ENCODE results near the gene HOXB3.

HOXB3 gene

DNA sequence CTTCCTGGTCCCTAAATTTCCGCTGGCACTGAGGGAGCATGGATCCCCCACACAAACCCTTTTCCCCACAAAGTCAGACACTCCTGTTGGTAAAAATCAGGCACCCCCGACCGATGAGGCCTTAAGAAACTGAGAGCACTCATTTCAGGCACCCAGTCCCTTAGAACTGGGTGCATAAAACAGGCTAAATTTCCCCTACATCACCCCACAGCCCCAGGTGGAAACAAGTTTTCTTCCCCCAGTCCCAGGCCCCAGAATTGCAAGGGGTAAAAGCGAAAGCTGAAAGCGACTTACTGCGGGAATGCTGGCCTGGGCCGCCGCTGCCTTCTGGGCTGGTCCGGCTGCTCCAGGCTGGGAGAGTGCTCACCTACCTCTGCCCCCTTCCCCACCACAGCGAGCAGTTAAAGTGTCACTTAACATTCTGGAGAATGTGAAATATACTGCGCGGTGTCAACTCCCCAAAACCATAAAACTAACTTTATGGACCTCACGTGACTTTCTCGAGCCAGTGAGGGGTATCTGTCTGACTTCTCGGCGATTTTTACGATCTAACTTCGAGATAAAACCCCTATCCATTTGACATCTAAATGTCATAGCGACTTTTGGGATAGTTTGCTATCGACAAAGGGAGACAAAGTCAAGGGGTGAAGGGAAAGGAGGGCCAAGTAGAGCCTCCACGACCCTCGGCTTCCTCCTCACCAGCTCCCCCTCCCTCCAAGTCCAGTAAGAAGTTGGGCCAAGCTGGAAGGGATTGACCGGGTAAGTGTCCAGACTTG lies at the start of gene HOXB3:
HOXB3 (minus strand) TSS at position 411 of the 776 bp plus-strand sequence. CDS start 37,767 bp downstream, outside the sequence.
- in situ Hi-C loops (cut with MboI; ENCODE audit: low sequenced_read_pairs): no loop called here

DNA sequence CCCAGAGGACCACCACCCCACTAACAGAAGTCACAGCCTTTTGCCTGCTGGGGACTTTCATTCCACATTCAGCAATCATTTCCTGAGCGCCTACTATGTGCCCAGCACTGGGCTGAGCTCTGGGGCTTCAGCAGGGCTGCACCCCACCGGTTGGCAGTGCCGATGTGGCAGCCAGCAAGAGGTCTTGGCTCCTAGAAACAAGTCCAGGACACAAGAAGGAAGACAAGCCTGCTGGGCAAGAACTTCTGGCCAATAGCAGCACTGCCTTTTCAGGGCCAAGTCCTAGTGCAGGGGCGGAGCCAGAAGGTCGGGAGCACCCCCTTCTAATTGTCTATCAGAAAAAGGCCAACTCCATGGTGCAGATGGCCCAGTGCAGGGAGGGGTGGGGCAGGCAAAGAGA lies 49.1 kb upstream of the HOXB3 start:
- in situ Hi-C loops (cut with MboI; ENCODE audit: low sequenced_read_pairs): no loop called here

DNA sequence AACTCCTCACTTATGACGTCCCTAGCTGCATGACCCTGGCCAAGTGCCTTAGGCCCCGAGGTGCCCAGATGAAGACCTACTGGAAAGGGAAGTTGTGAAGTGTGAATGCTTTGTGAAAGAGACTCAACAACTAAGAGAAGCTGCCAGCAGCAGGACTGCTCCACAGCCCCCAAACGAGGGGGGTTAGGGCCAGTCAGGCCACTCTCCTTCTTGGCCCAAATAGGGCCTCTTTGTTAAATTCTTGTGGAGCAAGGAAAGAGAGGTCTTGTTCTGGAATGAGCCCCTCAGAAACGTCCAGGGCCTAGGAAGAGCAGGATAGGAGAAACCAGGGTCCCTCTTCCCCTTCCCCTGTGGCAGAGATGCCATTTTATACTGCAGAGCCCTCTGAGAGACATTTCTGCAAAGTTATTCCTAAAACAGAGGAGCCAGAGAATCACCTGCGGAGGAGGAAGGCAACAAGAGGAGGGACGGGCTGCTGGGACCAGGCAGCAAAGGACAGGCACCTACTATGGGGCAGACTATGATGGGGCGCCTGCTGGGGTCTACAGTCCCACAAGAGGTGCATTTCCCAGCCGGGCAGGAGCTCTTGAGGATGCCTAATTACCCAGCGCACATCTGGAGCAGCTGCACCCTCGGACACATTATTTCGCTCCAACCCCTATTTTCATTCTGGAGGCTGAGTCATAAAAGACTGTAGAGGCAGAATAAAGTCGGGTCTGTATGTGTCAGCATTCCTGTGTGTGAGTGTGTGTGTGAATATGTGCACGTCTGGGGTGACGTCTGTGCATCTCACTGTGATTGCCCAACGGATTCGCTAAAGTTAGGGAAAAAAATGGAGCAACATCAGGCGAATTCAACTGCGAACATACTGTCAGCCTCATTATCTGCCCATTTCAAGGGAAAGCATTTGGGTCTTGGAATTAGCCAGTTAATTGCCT lies 47.6 kb upstream of the HOXB3 start:
- in situ Hi-C loops (cut with MboI; ENCODE audit: low sequenced_read_pairs): no loop called here

DNA sequence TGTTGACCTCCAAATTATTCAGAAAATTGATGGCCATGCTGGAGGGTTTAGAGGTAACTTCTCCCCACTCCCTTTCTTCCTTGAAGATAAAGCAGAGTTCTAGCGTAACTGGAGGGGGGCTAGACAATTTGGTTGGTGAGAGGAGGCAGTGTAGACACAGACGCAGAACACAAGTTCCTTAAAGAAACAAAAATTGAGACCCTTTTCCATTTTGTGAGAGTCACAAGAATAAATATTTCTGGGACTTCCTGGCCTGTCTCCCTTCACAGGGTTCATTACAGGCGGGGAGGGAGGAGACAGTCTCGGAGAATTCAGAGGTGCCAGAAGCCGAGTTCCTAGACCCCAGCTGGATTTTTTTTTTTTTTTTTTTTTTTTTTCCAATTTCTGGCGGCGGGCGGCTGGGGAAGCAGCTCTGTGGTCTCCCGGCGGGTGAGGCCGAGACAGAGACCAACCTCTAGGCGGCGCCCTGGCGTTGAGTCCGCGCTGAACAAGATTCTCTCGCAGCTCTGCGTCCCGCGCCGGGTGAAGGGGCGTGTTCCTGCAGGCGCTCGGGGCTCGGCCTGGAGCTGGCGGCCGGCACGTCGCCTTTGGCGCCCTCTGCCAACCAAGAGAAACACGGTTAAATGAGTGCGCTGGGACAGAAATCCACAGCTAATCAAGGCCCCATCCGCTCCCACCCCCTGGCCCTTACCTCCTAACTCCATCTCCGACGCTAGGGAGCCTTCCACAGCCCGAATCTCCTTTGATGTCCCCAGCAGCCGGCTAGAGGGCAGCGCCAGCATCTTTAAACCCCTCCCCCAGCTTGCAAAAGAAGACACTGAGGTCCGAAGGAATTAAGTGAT lies 46.4 kb upstream of the HOXB3 start:
- in situ Hi-C loops (cut with MboI; ENCODE audit: low sequenced_read_pairs): no loop called here

DNA sequence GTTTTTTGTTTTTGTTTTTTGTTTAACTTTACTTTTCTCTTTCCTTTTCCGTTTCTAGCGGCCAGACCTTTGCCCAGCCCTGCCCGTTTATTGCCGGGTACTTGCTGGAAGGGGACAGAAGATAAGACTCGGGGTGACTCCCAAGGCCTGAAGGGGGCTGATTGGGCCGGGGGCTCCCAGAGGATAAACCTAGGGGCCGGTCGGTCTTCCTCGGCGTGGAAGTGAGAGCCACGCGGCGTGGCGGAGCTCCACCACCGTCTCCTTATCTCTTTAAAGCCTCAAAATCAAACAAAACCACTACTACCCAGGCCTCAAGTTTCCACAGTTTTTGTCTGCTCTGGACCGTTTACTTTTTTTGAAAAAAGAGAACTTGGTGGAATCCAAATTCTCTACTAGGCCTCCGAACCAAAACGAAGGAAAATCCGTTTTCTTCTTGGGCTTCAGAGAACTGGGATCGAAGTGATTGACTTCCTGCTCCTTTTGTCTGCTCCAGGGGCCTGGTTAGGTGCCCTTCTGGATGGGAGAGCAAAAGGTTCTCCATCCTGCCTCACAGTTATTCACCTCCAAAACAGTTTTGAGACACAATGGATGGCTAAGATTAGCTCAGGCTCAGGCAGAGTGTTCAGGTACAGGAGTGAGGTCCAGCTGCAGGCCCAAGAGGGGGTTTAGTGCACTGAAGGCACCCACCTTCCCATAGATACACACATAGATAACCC lies 44.6 kb upstream of the HOXB3 start:
- in situ Hi-C loops (cut with MboI; ENCODE audit: low sequenced_read_pairs): no loop called here

DNA sequence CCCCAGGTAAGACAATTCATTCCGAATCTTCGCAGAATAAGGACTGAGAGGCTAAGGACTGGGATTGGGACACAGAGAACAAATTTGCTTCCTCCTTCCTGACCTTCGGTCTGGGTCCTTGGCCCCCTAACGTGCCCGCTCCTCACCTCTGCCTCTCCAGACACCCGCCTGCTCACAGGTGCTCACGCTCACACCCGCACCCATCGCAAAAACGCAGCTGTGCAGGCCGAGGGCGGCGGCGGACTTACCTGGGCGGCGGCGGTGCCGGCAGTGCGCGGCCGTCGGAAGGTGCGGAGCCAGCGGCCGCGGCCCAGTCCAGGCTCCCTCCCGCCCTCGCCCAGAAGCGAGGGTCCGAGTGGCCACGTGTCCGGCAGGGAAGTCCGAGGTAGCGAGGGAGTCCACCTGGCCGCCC lies 43.2 kb upstream of the HOXB3 start:
- in situ Hi-C loops (cut with MboI; ENCODE audit: low sequenced_read_pairs): no loop called here

DNA sequence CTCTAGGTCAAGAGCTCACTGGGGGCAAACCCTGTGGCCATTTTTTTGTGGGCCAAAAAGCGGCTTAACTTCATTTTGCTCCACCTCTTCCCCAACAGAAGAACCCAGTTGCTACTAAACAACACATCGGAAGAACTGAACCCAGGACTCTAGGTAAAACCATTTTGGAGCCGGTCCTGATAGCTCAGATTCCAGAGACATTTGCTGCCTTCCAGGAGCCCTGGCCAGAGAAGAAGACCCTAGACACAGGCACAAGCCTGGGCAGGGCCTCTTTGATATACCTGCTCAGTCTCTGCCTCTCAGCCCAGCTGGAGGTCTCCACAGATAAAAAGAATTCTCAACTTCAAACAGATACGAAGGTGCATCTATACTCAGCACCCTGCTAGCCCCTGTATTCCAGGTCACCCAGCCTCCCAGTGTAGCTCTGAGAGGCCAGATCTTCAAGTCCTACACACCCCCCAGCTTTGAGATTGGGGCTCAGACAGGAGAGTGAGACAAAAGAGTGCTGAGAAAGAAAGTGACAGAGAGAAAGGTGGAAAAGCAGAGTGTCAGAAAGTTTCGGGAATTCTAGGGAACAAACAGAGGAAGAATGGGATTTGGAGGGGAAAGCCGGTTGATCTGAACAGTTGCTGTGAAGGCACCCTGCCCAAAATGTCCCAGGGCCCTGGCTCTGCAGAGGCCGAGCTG lies 42.7 kb upstream of the HOXB3 start:
- in situ Hi-C loops (cut with MboI; ENCODE audit: low sequenced_read_pairs): no loop called here

DNA sequence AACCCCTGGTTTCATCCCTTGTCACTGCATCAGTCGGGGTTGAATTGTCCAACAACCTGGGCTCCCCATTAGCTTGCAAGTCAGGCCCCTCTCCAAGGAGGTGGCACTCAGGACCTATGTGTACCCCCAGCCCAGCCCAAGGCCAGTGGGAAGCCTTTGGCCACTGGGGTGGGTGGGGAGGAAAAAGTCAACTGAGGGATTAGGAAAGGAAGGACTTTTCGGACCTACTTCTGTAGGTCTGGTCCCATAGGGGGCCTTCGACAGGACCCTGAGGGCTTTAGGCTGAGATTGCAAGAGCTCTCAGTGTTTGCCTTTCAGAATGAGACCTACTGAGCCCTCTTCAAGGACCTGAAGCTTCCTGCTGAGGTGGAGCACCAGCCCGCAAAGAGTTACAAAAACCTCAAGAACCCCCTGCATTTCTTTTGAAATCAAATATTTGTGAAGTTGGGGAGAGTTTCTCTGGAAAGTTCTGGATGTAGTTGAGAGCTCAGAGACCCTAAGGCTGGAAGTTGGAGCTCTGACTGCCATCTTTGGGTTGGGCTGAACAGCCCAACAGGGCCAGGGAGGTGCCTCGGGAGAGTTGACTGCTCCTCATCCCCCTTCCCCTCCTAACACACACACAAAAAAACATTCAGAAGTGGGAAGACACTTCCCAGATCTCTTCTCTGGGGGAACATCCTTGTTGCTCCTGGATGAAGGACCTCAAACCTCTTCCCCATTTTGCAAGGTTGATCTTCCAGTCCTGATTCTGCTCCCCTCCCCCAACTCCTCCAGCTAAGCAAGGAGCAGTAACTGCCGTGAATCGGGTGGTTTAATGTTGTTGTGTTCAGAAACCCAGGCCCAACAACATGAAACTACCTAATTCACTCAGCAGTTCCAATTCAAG lies 41.9 kb upstream of the HOXB3 start:
- in situ Hi-C loops (cut with MboI; ENCODE audit: low sequenced_read_pairs): no loop called here

DNA sequence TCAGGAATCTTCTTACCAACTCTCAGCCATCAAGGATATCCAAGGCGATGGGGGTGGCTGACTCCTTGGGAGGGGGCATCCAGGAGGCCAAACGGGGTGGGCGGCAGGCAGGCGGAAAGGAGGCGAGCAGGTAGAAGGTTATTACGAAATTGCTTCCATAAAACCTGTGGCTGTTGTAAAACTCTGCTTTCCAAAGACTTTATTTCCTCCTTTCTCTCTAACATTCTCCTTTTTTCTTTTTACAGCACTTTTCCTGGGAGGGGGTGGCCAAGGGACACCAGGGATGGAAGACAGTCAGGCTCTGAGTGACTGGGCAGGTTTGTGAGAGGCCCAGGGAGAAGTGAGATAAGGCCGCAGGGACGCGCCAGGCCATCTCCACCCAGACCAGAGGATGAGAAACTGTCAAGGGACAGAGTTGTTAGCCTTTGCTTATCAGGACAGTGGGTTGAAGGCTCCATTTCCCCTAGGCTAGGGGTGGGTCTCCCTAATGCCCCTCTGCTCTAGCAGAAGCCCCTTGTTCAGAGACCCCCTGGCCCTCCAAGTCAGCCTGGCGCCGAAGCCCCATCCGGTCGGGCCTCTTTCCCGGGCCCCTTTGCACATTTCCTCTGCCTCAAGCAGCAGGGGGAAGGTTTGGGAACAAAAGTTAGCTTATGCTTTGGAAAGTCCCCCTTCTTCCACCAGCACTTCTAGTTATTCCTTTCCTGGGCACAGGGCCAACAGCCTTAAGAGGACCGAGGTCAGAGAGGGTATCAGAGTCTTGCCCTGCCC lies 41.1 kb upstream of the HOXB3 start:
- in situ Hi-C loops (cut with MboI; ENCODE audit: low sequenced_read_pairs): no loop called here

DNA sequence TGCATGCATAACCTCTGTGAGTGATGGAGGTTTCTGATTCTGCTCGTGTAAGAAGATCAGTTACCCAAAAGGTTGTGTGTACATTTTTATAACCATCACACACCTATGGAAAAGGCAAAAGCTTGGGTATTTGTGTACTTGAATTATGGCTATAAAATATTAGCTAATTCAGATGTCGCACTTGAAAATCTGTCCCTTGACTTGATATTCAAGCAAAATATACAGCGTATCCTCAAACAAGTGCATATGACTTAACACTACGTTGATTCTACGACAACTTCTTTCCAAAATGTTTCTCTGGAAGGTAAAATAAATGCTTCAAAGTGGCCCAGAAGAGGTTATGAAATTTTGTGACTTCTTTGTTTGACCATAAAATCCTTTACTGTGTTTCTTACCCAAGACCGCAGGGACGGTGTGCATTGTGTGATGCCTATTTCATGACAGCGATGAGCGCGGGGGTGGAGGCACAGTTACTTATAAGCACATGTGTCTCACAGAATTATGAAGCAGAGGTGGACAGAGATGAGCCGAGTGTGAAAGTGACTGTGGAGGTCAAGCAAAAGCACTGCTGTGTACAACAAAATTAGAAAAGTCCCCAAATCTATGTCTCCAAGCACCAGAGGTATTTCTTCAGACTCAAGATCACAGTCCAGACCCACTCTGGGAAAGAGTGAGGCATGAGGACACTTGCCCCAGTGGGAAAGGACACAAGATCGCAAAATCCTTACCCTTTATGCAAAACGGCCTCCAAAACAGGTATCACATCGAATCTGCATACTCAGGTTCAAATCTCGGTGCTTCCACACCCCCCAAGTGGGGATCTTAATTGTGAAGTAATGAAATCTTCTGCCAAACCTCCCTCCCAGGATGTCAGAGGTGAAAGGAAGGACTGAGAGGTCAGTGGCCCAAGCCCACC lies 40.2 kb upstream of the HOXB3 start:
- in situ Hi-C loops (cut with MboI; ENCODE audit: low sequenced_read_pairs): no loop called here

DNA sequence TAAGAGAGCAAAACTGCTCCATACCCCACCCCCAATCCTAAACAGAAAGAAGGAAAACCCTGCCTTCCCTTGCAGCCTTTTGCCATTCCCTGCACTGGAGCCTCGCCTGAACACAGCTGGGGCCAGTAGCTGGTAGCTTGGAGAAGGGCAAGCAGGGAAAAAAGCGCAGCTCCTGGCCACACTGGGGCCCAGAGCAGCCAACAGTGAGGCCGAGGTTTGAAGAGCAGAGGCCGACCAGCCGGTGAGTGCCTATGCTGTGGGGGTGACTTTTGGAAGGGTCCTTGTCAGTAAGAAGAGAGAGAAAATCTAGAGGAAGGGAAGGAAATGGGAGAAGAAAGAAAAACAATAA lies 39.3 kb upstream of the HOXB3 start:
- in situ Hi-C loops (cut with MboI; ENCODE audit: low sequenced_read_pairs): no loop called here

DNA sequence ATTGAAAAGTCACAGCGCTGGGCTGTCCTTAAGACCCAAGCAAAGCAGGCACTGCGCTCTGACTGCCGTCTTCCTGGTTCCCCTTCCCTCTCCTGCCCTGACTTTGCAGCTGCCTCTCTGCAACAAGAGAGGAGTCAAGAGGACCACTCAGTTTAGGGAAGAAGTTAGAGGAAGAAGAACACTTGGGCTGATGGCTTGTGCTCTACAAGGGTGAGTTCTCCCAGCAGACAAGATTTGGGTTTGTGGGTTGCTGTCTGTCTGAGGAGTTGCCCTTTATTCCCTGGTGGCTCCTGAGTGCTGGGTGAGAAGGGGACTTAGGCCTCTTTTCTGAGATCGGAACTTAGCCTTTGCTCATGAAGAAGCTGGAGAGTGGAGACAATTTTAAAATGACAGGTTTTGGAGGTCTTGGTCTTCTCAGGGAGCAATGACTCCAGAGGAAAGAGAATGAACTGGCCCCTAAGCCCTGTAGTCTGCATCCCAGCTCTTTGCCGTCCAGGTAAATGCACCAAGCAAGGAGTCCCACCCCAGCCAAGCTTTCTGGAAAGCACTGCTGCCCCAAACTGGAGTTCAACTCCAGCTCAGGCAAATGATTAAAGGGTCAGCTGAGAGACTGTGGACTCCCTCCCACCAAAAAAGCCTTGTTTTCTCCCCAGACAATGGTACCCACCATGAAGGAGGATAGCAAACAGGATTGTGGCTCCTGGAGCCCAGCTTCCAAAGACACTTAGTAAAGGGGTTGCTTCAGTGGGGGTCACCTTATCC lies 38.8 kb upstream of the HOXB3 start:
- in situ Hi-C loops (cut with MboI; ENCODE audit: low sequenced_read_pairs): no loop called here

DNA sequence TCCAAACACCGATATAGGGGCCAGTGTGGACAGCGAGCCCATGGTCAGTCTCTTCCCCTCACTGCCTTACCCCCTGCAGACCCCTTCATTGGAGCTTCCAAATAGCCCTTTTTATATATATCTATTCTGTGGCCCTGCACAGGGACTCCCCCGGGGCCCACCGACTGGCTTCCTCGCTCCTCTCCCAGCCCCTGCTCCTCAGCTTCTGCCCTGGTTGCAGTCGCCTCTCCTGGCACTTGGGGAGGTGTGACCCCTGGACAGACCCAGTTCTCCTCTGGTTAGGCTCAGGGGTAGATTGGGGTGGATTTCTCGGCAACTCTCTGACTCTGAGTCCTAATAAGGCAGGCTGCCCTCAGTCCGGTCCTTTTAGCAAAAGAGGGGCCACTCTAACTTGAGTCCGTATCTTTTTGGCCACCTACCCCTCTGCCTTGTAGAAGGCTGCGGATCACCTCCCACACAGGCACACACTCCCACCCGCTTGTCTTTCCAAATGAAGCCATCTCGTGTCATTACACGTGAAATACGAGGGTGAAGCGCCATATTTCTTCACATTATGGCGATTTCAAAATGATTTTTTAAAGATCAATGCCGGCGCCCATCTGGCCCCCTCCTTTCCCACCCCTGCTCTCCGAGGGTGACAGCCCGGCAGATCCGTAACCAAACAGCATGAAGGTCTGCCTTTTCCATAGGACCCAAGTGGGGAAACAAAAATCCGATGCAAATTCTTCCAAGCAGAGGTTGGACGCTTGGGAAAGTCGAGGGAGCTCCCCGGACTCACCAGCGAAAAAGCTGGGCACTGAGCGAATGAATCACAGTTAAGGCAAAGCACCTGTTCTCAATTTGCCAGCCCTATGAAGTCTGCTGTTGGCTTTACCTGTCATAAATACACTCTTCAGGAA lies 37.8 kb upstream of the HOXB3 start:
- in situ Hi-C loops (cut with MboI; ENCODE audit: low sequenced_read_pairs): no loop called here

DNA sequence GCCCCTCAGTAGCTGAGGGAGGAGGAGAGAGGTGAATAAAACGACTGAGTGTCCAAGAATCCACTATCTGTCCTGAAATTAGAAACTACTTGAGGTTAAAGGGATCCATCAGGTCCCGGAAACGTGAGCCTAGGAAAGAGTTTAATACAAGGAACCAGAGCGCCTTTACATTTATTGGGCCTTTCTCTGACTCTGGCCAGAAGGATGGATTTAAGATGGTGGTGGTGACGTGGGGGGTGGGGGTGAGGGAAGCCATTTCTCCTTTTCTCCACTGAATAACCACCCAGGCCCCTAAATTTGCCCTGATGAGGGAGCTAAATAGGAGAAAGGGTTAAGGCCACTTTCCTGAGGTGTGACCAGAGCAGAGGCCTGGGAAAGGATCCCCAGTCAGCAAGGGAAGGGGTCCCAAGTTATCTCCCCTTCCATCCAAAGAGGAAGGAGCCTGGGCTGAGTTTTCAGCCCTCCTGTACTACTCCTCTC lies 37.1 kb upstream of the HOXB3 start:
- in situ Hi-C loops (cut with MboI; ENCODE audit: low sequenced_read_pairs): no loop called here

All from HL-60/S4 (cell line).